GM21360 (cell line): Measurements from ENCODE around the gene PLXND1.

Experiments used
- ATAC-seq: cut with Tn5 transposase; IDR thresholded peaks from one replicate; pipeline ENCODE4 v1.9.1; 2021; ENCODE audit warnings: mild to moderate bottlenecking, moderate library complexity; ENCODE audit not compliant: unreplicated experiment

Gene PLXND1

DNA sequence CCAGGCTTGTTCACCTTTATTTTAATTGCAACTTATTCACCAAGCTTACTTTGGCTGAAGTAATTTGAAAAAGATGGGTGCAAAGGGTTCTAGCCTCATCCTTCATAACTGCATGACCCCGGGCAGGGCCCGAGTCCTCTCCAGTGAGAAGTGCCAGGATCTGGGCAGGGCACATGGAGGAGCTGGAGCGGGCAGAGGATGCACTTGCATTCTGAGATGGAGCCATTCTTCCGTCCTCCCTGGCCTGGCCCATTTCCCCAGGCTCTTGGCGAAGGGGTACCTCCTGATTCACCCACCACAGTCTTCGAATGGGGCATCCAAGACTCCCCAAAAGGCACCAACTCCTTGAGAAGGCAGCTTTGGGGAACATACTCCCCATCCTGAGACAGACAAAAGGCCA lies 22.5 kb upstream of the PLXND1 start:
- no peak for ATAC-seq

DNA sequence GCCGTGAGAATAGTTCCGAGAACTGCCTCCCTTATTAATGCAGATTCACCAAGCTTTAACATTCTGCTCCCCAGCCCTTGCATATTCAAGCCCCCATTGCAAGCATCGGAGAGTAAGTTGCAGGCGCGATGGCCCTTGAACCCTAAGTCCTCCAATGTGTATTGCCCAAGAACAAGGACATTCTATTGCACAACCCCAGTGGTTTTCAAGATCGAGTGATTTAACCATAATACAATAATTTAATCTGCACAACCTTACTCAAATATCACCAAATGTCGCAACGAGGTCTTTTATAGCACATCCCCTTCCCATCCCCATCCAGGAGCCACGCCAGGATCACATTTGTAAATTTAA lies 21.7 kb upstream of the PLXND1 start:
- ATAC-seq = no peak

DNA sequence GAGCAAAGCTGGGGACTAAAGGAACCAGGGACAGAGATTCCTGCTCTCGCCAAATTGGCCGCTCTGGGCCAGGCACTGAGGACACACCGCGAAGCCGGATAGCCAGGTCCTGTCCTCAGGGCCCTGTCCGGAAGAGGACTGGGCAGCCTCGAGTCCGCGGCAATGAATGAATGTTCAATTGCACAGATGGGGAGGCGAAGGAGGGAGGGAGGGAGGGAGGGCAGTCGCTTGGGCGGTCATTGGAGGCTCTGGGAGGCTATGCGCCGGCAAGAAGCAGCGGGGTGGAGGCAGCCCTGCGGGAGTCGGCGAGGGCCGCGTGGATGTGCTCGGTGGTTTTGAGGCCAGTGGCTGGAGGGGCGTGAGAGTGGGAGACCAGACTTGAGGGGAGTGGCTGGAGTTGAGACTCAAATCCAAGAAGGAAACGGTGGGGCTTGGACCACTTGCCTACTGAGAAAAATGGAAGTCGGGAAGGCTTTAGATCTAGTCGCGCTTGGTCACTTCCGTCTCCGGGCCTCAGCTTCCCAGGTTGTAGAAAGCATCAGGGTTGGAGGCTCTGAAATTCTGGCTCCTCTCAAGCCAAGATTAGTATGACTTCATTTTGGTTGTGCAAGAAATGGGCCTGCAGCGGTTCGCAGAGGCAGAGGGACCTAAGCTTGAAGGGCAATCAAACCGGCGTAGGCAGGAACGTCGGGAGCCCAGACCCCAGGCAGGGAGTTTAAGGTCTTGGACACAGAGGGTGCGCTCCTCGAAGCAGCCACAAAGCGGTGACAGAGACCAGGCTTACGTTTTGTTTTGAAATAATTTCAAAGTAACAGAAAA lies 21.1 kb upstream of the PLXND1 start:
- ATAC-seq = peak; percentile 39

DNA sequence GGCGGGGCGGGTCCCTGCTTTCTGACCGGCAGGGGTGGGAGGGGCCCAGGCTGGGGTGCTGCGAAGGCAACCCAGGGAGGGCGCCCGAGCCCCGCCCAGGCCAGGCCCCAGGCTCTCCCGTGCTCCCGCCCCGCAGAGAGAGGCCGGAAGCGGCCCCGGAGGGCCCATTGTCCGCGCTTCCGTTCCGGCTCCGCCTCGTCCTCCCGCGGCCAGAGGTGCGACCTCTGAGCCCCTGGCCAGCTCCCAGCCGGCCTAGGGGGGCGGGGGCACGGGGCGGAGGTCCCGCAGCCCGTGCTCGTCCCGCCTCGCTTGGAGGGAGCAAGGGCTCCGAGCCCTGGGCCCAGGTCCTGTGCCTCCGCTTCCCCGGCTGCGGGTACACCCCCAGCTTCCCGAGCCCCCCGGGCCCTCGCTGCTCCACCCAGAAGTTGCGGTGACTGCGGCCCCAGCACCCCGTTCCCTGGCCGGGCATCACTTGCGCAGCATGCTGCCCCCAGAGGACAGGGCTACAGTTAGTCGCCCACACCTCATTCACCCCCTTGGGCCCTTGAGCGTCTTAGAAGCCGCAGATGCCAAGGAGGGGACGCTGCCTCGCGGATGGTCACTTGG lies 20.4 kb upstream of the PLXND1 start:
- ATAC-seq = peak; percentile 92

DNA sequence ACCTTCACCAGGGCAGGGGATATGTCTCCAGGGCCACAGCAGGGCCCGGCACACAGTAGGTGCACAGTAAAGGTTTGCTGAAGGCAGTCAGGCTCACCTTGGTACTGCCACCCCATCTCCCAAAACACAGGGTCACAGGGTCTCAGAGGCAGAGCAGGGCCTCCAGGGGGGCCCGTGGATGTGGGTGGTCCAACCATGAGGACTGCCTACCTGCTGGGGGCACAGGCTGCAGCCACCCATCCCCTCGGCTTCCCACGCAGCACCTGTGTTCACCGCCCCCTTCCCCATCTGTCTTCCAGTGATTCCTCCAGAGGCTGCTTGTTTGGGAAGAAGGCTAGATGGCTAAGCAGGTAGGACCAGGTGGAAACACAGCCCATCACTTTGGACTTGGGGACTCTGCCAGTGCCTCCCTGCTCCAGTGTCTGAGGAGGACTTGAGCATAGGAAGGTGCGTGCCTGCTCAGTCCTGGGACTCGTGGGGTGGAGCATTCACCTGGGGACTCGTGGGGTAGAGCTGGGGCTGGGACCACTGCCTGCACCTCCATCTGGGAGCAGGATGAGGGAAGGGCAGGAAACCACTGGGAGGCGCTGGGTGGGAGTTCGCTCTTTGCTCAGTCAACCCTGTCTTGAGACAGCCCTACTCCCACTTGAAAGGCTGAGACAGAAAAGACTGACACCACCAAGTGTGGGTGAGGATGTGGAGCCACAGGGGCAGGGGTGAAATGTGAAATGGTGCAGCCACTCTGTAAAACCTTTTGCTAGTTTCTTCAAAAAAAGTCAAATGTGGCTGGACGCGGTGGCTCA lies 18.8 kb upstream of the PLXND1 start:
- ATAC-seq = no peak

DNA sequence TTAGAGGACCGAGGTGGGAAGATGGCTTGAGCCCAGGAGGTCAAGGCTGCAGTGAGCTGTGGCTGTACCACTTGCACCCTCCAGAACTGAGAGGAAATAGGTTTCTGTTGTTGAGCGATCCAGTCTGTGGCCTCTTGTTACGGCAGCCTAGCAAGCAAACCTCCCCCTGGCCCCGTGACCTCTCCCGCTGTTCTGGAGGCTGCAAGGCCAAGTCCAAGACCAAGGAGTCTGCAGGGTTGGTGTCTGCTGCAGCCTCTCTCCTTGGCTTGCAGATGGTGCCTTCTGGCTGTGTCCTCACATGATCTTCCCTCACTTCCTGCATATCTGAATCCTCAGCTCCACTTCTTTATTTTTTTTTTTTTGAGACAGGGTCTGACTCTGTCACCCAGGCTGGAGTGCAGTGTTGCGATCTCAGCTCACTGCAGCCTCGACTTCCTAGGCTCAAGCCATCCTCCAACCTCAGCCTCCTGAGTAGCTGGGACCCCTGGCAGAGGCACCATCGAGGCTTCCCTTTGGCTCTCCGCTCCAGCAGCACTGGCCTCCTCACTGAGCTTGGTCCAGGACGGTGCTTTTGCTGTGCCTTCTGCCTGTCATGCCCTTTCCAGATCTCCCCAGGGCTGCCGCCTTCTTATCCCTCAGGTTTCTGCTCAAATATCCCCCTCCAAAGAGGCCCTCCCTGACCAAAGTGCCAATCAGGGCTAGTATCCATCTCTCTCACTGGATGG lies 18.0 kb upstream of the PLXND1 start:
- ATAC-seq = no peak

DNA sequence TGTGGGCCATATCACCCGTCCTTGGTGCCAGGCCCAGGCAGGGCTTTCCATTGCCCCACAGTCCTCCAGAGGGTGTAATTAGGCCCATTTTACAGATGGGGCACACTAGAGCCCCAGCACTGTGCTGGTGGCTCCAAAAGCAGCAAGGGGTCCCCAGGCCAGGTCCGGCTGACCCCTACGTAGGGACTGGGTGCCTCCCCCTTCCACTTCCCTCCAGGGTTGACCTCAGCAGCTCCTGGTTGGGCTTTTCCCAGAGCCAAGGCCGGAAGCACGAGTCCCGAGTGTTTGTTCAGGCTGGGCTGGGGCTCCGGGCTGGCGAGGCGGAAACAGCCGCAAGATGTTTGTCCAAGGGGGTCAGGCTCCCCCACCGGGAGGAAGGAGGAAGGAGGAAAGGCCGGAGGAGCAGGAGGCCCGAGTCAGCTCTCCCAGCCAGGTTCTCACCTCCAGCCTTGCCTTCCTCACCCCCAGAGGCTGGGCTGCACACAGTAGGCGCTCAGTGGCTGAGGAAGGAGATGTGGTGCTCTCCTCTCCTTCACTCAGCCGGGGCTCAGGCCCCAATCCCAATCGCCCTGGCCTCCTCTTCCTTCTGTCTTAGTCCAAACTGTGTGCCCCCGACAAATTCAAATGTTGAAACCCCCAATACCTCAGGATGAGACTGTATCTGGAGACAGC lies 17.1 kb upstream of the PLXND1 start:
- no peak for ATAC-seq

DNA sequence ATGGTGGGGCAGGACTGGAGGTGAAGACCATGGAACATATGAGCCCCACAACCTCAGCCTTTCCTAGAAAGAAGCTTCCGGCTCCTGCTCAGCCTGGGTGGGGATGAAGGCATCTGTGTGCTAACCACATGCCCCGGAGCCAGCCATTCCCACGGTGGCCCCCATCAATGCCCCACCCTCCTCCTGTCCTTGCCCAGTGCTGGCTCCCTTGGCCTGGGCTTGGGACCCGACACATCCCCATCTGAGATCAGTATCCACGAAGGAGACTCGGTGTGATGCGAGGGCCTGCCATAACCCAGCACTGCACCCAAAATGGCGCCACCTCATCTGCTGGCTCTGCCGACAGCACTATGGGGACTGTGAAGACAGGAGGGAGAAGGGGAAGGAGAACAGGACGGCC lies 16.5 kb upstream of the PLXND1 start:
- no peak for ATAC-seq

DNA sequence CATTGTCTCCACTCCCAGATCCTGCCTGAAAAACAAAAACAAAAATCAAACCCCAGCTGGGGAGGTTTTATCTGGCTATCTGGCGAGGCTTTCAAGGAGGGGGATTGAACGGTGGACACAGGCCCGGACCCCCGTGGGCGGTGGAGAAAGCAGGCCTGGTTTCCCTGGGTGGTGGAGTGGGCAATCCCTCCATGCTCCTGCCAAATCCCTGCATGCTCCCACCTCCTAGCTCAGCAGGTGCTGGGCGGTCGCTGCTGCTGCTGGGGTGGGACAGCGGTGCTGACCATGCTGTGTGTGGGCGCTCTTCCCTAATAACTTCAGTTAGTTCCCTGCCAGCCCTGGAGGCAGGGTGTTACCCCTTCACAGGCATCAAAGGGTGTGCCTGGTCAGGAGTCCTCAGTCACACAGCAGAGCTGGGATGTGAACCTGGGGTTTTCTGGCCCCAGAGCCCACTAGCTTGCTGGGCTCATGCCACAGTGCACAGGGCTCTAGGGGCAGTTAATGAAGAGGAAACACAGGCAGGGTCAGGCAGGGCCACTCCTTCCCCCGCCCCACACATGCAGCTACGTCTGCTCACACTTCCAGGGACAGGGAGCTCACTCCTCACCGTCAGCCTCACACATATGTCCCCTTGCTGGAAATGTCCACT lies 15.9 kb upstream of the PLXND1 start:
- no peak for ATAC-seq

DNA sequence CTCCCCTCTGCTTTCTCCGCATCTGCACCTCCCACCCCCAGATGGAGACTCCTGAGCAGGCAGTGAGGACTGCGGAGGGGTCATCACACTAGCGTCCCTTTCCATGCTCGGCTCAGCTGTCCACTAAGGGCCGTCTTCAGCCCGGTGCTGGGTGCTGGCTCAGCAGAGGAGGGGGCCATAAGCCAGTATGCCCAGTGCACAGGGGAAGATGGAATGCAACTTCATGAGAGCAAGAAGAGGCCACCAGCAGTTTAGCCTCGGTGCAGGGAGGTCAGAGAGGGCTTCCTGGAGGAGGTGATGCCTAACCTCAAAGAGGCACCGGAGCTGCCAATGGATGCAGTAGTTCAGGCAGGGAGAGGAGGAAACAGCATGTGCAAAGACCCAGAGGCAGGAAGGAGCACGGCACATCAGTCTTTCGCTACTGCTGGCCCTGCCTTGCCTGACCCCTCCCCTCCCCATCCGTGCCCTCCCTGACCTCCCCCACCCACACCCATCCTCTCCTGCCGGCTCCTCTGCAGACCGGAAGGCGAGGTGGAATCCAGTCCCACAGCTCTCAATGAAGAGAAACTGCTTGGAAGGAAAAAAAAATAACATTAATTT lies 15.2 kb upstream of the PLXND1 start:
- no peak for ATAC-seq

DNA sequence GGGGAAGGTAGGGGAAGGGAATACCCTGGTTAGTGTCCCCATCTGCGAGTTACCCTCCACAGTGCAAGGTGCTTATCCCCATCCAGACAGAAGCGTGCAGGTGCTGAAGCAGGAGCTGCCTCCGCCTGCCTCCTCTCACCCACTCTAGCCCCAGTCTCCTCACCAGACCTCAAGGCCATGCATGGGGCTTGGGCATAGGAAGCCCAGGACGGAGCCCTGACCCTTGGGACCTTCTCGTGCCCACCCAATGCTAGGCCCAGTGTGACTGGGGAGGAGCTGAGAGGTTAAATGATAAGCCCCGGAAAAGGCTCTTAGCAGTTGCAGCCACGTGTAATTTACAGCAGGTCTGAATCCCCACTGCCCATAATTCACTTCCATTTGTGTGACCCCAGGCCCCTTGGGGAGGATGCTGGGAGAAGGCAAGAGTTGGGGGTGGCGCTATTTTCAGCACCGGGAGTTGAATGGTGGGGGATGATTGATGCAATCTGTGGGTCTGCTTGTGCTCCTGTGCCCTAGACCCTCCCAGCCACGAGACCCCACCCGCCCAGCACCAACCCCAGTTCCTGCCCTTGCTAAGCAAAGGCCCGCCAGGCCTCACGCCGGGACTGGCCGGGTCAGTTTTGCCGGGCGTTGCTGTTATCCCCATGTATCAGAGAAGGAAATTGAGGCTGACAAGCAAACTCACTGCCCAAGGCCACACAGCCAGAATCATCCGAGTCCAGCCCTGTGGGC lies 14.5 kb upstream of the PLXND1 start:
- ATAC-seq = no peak

DNA sequence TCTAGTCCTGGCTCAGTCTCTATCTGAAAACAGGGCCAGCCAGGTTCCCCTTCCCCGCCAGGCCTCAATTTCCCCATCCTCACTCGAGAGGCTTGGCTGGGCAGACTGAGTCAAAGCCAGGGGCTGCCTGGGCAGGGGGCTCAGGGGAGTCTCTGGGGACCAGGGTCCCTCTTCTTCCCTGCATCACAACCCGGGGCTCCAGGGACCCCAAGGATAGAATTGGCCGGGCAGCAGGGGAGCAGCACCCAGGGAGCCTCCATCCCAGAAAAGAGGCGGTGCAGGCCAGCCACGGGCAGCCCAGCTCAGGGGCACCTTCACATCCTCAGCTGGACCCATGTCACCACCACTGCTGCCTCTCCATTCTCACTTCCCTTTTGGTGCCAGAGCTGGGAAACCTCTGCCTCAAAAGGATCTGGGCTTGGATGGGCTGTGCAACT lies 13.3 kb upstream of the PLXND1 start:
- ATAC-seq = no peak

DNA sequence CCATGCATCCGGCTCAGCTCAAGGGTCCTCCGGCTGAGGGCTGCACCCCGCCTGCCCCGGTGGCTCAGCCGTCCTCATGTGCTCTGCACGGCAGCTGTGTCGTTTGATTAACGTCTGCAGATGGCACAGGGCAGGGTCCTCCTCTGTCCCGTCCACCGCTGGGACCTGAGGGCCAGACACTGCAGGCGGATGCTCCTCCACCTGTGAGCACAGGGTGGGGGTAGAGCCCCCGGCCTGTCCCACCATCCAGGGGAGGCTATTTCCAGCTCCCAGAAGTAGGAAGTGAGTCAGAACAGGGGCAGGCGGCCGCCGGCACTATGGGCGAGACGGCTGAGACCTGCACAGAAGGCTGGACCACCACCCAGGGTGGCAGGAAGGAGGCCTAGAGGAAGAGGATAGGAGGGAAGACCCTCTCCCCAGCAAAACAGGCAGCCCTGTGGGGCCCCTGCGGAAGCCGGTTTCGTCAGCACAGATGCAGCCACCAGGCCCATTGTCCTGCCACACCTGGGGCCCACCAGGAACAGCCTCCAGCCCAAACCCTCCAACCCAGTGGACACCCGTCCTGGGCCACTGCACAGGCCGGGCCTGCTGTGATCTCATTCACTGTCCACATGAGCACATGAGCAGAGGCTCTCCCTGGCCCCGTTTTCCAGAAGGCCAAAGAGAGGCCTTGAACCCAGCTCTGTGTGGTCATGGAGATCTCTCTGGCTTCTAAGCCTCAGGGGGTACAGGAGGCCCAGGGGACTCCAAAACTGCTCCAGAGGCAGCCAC lies 12.6 kb upstream of the PLXND1 start:
- no peak for ATAC-seq

DNA sequence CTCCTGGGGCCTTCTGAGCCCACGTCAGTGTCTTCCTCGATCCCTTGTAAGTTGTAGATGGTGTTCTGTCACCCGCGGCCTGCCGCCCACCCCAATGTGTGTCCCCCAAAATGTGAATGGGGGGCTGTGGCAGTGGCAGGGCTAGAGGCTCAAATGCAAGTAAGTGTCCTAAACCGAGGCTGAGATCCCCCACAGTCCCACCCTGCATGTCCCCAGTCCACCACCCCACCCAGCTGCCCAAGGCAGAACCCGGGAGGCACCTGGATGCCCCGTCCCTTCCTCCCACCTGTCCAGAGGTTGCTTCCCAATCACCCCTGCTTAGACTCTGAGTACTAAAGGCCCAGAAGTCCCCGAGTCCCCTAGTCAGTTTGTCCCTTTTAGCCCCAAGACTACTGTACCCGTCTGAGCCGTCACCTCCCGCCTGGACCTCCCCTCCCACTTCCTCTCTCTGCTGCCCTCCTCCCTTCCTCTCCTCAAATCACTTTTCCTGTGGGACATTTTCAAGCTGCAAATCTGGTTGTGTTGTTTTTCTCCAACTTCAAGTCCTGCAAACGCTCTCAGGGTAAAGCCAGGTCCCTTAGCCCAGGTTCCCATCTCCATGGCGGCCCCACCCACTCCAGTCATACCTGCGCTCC lies 11.8 kb upstream of the PLXND1 start:
- ATAC-seq = no peak

DNA sequence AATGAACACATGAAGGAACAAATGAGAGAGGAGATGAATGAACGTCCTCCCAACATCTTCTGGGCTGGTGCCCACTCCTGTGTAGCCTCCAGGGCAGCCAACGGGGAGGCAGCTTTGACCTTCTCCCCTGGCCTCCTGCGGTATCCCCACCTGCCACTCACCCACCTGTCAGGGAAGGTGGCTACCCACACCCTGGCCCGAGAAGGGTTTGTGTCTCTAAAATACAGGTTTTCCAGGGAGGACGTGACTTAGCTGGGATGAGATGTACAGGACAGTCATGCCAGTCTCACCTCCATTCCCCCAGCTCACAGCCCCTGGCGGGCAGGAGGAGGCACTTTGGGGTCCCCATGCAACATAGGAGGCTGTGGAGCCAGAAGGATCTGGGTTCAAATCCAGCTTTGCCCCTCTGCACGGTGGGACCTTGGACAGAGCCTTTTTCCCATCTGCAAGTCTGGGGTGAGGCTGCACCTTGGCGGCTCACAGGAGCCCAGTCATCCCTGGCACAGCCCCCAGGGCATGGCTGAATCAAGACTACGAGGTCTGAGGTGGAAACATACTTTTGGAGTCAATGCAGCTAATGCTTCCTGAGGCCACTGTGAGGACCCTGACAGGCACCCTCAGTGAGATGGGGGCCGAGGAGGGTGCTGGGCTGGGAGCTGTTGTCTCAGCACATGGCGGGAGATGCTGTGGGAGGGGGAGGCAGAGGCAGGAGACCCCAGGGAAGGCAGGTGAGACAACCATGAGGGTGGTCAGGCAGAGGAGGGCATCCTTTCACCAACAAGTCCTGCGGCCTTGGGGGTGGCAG lies 11.1 kb upstream of the PLXND1 start:
- ATAC-seq = no peak

DNA sequence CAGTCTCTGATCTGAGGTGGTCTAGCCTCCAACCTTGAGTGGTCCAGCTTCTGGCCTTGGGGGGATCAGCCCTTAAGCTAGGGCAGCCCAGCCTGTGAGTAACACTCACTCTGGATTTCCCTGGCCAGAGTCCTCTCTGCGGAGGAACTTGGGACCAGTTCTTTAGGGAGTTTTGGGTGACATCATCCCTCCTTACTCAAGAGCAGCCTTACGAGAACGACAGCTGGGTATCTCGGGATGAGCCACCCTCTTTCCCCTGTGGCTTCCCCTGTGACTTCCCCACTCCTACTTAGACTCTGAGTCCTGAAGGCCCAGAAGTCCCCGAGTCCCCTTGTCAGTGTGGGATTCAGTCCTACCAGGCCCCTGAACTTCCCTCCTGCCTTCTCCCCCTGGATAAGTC lies 10.2 kb upstream of the PLXND1 start:
- ATAC-seq = no peak

DNA sequence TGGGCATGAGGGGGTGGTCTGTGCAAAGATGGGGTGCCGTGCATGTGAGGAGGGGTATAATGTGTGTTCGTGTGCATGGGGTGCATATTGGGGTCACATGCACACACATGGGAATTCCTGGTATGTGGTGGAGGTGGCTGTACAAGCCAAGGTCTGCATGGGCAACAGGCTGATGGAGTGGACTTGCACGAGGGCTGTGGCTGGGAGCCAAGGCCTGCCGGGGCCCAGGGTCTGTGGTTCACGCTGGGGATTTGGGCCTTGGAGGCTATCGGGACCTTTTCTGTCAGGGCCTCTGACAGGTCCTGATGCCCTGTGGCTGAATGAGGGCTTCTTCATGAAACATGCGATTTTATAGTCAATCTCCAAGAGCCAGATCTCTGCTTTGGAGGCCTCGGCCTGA lies 9.8 kb upstream of the PLXND1 start:
- no peak for ATAC-seq
